HFFc6 (cell line): ENCODE measurements around the gene CDH13. TPM values are rescaled to one million over a fixed set of nuclear protein-coding genes. Genes with fewer than 3 reads are reported as not detected.

Source experiments
- DNase-seq: peaks from one replicate; pipeline ENCODE4 v3.0.0-alpha.2; 2018
- H3K27ac Mint-ChIP-seq: 2 replicates; pipeline ENCODE4 v1.8.0; 2020; ENCODE audit warnings: mild to moderate bottlenecking, mixed read lengths
- H3K27me3 Mint-ChIP-seq: 2 replicates; pipeline ENCODE4 v1.8.0; 2021; ENCODE audit warnings: mild to moderate bottlenecking, moderate library complexity, mixed read lengths; ENCODE audit not compliant: insufficient read depth
- H3K36me3 Mint-ChIP-seq: 2 replicates; pipeline ENCODE4 v1.8.0; 2021; ENCODE audit warnings: low read depth, mixed read lengths
- H3K4me1 Mint-ChIP-seq: 2 replicates; pipeline ENCODE4 v1.8.0; 2020; ENCODE audit warnings: low read depth, mixed read lengths
- H3K4me3 Mint-ChIP-seq: 2 replicates; pipeline ENCODE4 v1.8.0; 2020; ENCODE audit warnings: mild to moderate bottlenecking, moderate library complexity, mixed read lengths
- H3K9me3 Mint-ChIP-seq: 2 replicates; pipeline ENCODE4 v1.8.0; 2020; ENCODE audit warnings: mild to moderate bottlenecking, mixed read lengths
- total RNA-seq, 6 experiments: library from RNA; stranded (reverse); fragmentation: NEBNext Ultra II Directional; extraction: Animal tissue kit (Norgen Biotek cat#: 25700); gene quantifications; 2 replicates in 1 of 6; 3 replicates in 5 of 6; pipeline ENCODE4 v1.2.3, GENCODE V29; 2021
- TF ChIP-seq, protein P1 (sequence below): fragments of 200-600 bp; sonication (generic); IDR thresholded peaks from 2 replicates; pipeline ENCODE4 v1.5.0; 2021; ENCODE audit warnings: antibody characterized with exemption, mild to moderate bottlenecking

The CDH13 gene
- total RNA-seq, 6 experiments from 2014 or later: 3.6 to 14.7 (median 4.7) TPM

DNA sequence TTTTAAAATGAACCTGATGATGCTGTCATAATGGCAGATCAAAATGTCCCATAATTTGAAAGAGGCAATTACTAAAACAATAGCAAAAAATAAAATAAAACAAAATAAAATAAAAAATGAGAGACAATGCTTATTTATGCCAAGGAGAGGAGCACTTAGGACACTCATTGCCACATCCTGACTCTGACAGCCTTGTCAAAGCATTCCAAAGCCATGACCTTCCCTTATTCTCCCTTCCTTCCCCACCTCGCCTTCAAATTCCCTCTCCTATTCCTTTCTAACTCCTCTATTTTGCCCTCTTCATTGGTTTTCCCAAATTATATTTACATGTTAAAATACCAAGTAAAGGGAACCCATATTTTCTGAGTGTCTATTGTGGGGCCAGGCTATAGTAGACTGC lies 220.0 kb downstream of the CDH13 start:
- Mint-ChIP-seq H3K4me3 (no peak overlapping the region), H3K36me3 (no peaks in the 10 kb centered on the region), H3K9me3 (peaks cover 16% of the 10 kb centered on the region), H3K27ac (no peak overlapping the region), H3K4me1 (no peaks in the 10 kb centered on the region), H3K27me3 (no peaks in the 10 kb centered on the region; the same call in 1 of the 2 replicates)
- DNase-seq: no peak
- TF ChIP-seq, protein P1, sequence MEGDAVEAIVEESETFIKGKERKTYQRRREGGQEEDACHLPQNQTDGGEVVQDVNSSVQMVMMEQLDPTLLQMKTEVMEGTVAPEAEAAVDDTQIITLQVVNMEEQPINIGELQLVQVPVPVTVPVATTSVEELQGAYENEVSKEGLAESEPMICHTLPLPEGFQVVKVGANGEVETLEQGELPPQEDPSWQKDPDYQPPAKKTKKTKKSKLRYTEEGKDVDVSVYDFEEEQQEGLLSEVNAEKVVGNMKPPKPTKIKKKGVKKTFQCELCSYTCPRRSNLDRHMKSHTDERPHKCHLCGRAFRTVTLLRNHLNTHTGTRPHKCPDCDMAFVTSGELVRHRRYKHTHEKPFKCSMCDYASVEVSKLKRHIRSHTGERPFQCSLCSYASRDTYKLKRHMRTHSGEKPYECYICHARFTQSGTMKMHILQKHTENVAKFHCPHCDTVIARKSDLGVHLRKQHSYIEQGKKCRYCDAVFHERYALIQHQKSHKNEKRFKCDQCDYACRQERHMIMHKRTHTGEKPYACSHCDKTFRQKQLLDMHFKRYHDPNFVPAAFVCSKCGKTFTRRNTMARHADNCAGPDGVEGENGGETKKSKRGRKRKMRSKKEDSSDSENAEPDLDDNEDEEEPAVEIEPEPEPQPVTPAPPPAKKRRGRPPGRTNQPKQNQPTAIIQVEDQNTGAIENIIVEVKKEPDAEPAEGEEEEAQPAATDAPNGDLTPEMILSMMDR: no peak

DNA sequence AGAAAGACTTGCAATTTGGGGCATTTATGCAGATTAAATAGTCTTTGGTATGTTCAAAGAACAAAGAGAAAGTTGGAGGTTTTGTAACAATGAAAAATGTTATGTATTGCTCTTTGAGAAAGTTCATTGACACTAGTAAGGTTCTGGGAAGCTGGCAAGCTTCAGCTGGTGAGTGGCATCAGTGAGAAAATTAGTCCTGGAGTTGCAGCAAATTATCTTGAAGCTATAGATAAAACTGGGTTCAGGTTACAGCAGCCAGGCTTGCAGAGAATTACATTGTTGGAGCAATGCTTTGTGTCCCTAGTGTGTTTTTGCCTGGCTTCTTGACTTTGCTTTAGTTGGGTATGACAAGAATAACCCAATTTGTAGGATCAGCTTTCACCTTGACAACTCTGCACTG lies 221.2 kb downstream of the CDH13 start:
- H3K36me3 Mint-ChIP-seq: no peaks in the 10 kb centered on the region
- H3K27me3 Mint-ChIP-seq: no peaks in the 10 kb centered on the region; the same call in 1 of the 2 replicates
- DNase-seq: no peak
- no peak overlapping the region for H3K27ac Mint-ChIP-seq
- H3K4me3 Mint-ChIP-seq: no peak overlapping the region
- no peaks in the 10 kb centered on the region for H3K4me1 Mint-ChIP-seq
- H3K9me3 Mint-ChIP-seq: peaks cover 16% of the 10 kb centered on the region
- TF ChIP-seq, protein P1: no peak

DNA sequence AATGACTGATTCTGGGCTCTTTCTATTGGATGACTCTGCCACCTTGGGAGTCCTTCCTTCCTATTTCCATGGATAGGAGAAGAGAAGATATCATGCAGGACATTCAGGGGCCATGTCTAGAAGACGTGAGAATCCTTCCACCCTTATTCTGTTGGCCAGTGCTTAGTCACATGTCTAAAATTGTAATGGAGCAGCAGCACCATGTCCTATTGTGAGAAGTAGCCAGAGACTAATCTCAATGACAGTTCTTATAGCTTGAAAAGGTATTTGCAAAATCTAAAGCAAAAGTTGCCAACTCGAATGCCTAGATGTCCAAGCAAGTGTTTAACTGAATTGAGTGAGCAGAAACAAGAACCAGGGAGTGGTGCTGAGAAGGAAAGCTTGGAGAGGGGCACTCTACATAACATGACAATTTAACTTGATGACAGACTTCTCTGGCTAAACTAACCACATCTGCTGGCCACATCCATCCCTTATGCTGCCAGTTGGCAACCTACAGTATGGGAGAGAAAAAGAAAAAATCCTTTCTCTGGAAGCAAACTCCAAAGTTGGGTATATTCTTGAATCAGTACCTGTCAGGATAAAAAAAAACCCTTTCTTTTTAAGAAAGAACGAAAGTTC lies 225.7 kb downstream of the CDH13 start:
- Mint-ChIP-seq H3K4me1 (peaks cover 5% of the 10 kb centered on the region; the same call in 1 of the 2 replicates), H3K9me3 (peaks cover 11% of the 10 kb centered on the region), H3K36me3 (peaks cover 6% of the 10 kb centered on the region; the same call in 1 of the 2 replicates), H3K27ac (no peak overlapping the region), H3K4me3 (no peak overlapping the region), H3K27me3 (no peaks in the 10 kb centered on the region; the same call in 1 of the 2 replicates)
- DNase-seq: no peak
- TF ChIP-seq, protein P1: no peak

DNA sequence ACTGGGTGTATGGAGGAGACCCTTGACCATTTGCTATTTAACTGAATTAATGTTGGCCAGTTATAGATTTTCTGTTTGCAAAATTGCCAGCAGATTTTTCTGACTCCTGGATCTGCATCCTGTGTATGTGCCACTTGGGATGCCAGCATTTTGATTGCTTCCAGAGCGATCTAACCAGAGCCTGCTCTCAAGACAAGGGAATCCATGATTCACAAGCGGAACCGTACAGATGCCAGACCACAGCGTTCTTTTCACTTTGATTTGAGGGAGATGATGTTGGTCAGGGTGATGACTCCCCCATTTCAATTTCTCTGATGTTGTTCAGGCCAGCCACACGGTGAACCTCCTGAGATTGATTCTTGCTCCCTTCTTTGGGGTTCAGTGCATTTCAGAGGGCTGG lies 228.7 kb downstream of the CDH13 start:
- no peak for DNase-seq
- TF ChIP-seq, protein P1: no peak
- Mint-ChIP-seq H3K9me3 (peaks cover 7% of the 10 kb centered on the region; the same call in 1 of the 2 replicates), H3K27ac (no peak overlapping the region), H3K36me3 (peaks cover 6% of the 10 kb centered on the region; the same call in 1 of the 2 replicates), H3K4me3 (no peak overlapping the region), H3K27me3 (no peaks in the 10 kb centered on the region; the same call in 1 of the 2 replicates), H3K4me1 (peaks cover 5% of the 10 kb centered on the region; the same call in 1 of the 2 replicates)

DNA sequence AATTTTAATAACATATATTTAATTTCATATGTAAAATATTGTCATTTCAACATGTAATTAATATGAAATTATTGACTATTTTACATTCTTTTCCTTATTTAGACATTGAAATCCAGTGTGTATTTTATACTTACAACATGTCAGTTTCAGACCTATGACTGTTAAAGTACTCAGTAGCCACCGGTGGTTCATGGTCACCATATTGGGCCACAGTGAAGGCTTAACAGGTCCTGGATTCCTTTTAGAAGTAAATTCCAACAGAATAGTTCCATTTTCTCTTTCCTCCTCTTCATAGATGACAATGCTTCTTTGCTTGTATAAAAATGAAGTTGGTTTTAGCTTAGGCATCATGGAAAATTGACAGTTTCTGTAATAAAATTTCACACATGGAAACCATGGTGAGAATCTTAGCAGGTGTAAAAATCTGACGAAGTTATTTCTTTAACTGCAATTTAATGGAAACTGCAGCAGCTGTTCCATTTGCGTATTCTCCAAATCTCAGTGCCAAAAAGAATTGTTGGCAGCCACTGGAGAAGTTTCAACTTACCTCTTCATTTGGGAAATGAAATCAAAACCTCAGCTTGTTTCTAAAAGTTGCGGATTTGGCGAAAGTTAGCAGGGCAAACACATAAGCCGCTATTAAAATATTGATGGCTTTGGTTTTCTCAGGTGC lies 231.1 kb downstream of the CDH13 start:
- no peaks in the 10 kb centered on the region; the same call in 1 of the 2 replicates for H3K27me3 Mint-ChIP-seq

More for the DNA sequence above, 231.1 kb downstream of the CDH13 start:
- Mint-ChIP-seq H3K4me3 (no peak overlapping the region), H3K9me3 (peaks cover 11% of the 10 kb centered on the region; the same call in 1 of the 2 replicates), H3K4me1 (peaks cover 5% of the 10 kb centered on the region; the same call in 1 of the 2 replicates), H3K36me3 (peaks cover 6% of the 10 kb centered on the region; the same call in 1 of the 2 replicates), H3K27ac (no peak overlapping the region)
- TF ChIP-seq, protein P1: no peak
- no peak for DNase-seq
